Body of pancreas (tissue), 4 donors: ENCODE measurements around the gene E2F1. TPM values are rescaled to one million over a fixed set of nuclear protein-coding genes. Genes with fewer than 3 reads are reported as not detected.
A peak's percentile ranks its signal among the peaks of the same experiment; 100 is the strongest.

Source experiments
- ATAC-seq: fragments of 150-250 bp; one replicate; pipeline ENCODE4 v1.9.1; 2016
- DNase-seq, 4 donors: peaks; one replicate each; pipeline ENCODE4 v3.0.0-alpha.2; 2019
- H3K27ac ChIP-seq, 4 donors: fragments of 200-600 bp; sonication (generic); 1 replicate in 3 of 4; 2 replicates in 1 of 4; pipeline versions ENCODE4 v1.5.1 to v1.6.1; 2016 to 2019; ENCODE audit warnings: mild to moderate bottlenecking in 1 of 4, mixed read lengths in 1 of 4, moderate library complexity in 1 of 4
- H3K27me3 ChIP-seq, 2 donors: fragments of 200-600 bp; sonication (generic); one replicate each; pipeline ENCODE4 v1.6.0; 2016; ENCODE audit warnings: mild to moderate bottlenecking in 1 of 2
- H3K36me3 ChIP-seq, 2 donors: fragments of 200-600 bp; sonication (generic); replicated peaks in 1 of 2; 2 replicates each; pipeline ENCODE4 v1.5.1; 2016; ENCODE audit warnings: low read depth in 2 of 2; ENCODE audit not compliant: insufficient read depth in 1 of 2
- H3K4me1 ChIP-seq: fragments of 200-600 bp; sonication (generic); one replicate; pipeline ENCODE4 v1.6.0; 2016
- H3K4me3 ChIP-seq, 2 donors: fragments of 200-600 bp; sonication (generic); 1 replicate in 1 of 2; 2 replicates in 1 of 2; pipeline ENCODE4 v1.5.1; 2016 to 2019
- H3K9me3 ChIP-seq, 3 donors: fragments of 200-600 bp; sonication (generic); 1 replicate in 2 of 3; 2 replicates in 1 of 3; pipeline ENCODE4 v1.5.1; 2016
- CTCF ChIP-seq, 7 experiments: fragments of 450-650 bp in 4 of 7; fragments of 200-600 bp in 3 of 7; sonication (generic) in 3 of 7; IDR thresholded peaks; one replicate each; pipeline ENCODE4 v1.5.1; 2016 to 2019; ENCODE audit warnings: antibody characterized with exemption in 7 of 7
- POLR2A ChIP-seq, 3 donors: fragments of 450-650 bp; IDR thresholded peaks; one replicate each; pipeline ENCODE4 v1.6.1; 2016; ENCODE audit warnings: antibody characterized with exemption in 3 of 3, mild to moderate bottlenecking in 2 of 3
- WGBS, 2 donors: methylation state at CpG; one replicate each; pipeline ENCODE4 v1.1.5; 2017; 5-methylcytosine and 5-hydroxymethylcytosine counted together
- intact Hi-C: fragments of 100-400 bp; cut with DNase I; formaldehyde crosslinking; loops from one replicate; pipeline ENCODE4 v1.15.1; 2023
- total RNA-seq, 2 donors: library from RNA; depleted of rRNA; stranded (reverse); fragments of >200 nt; gene quantifications; one replicate each; pipeline ENCODE4 v1.1.0, GENCODE V29; 2016

The E2F1 gene
- total RNA-seq, 2 donors from 2014 or later, result 0.66 TPM; not detected in 1

- Histone ChIP-seq H3K9me3 (no peaks in the 10 kb centered on the region), H3K27ac (peak overlapping the region; percentile 84 to 93 (median 88)), H3K27me3 (no peaks in the 10 kb centered on the region), H3K4me3 (no peak overlapping the region), H3K36me3 (no peaks in the 10 kb centered on the region), H3K4me1 (peaks cover 29% of the 10 kb centered on the region)
- ATAC-seq, result no peak
- intact Hi-C loops, result loop anchor here (10.0 kb wide), 1 partner anchor 200 kb away; no protein-coding TSS in a partner anchor
- WGBS, 2 donors, result 56 to 72% methylated on average over 3 to 4 of the region's 4 CpGs
- no peak for TF ChIP-seq POLR2A (IDR thresholded peaks at IDR 0.05)
- TF ChIP-seq CTCF (IDR thresholded peaks at IDR 0.05), result no peak
- DNase-seq, result no peak
These were observed 31.0 kb downstream of the E2F1 start for GRCh38 chr20:33655164-33655563.

- intact Hi-C loops, result loop anchor here (10.0 kb wide), 1 partner anchor 200 kb away; no protein-coding TSS in a partner anchor
- Histone ChIP-seq H3K27me3 (no peaks in the 10 kb centered on the region), H3K27ac (peak overlapping the region; percentile 84 to 93 (median 88)), H3K36me3 (no peaks in the 10 kb centered on the region), H3K4me3 (no peak overlapping the region), H3K9me3 (no peaks in the 10 kb centered on the region), H3K4me1 (peaks cover 29% of the 10 kb centered on the region)
- DNase-seq (peak in 1 of 4 donors; percentile 50), ATAC-seq (no peak)
- TF ChIP-seq CTCF (IDR thresholded peaks at IDR 0.05), result no peak
- 58 to 65% methylated on average over 5 to 13 of the region's 14 CpGs for WGBS, 2 donors
These were observed 31.5 kb downstream of the E2F1 start for GRCh38 chr20:33654680-33655161.

DNA sequence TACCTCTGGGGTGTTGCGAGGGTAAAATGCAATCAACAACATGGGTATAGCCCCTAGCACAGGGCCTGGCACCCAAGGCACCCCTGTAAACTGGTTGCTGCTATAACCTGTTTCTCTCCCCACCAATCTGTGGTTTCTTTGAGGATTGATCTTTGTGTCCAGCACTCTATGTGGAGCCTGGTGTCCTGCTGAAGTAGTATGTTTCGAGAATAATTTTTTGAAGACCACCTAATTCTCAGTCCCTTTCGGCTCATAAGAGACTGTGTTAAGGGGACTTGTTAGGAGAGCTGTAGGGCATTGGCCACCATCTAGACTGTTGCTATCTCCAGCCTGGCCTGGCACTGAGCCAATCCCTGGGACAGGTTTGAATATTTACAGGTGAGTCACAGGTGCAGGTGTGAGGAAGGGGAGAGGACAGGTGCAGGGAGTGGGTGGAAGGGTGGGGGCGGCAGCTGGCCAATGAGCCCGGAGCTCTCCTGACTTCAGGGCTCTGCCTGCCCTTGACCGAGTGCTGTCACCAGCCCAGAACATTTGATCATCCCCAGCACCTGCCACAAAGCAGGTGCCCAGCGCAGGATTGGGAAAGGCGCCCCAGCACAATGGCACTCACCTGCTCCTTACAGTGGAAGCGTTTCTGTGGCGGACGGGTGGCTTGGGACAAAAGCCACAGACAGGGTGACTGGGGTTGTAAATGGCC, 32.1 kb downstream of the E2F1 start:
- H3K27ac ChIP-seq, result peak overlapping the region; percentile 84 to 93 (median 88)
- H3K36me3 ChIP-seq, result no peaks in the 10 kb centered on the region
- TF ChIP-seq POLR2A (IDR thresholded peaks at IDR 0.05), result peak; percentile 5 to 78 (median 49)
- no peak for TF ChIP-seq CTCF (IDR thresholded peaks at IDR 0.05)
- H3K9me3 ChIP-seq, result no peaks in the 10 kb centered on the region
- peaks cover 29% of the 10 kb centered on the region for H3K4me1 ChIP-seq
- DNase-seq (peak; percentile 95 to 99 (median 98)), ATAC-seq (peak; percentile 94)
- H3K4me3 ChIP-seq, result no peak overlapping the region
- WGBS, 2 donors, result 23 to 38% methylated on average over 7 to 11 of the region's 11 CpGs
- intact Hi-C loops, result loop anchor here (10.0 kb wide), 1 partner anchor 199 kb away; no protein-coding TSS in a partner anchor
- H3K27me3 ChIP-seq, result no peaks in the 10 kb centered on the region

- no peaks in the 10 kb centered on the region for H3K9me3 ChIP-seq
- H3K27me3 ChIP-seq, result no peaks in the 10 kb centered on the region
- intact Hi-C loops, result loop anchor here (10.0 kb wide), 1 partner anchor 199 kb away; no protein-coding TSS in a partner anchor
- H3K4me3 ChIP-seq, result no peak overlapping the region
- WGBS, 2 donors, result 34 to 35% methylated on average over 15 to 16 of the region's 16 CpGs
- H3K27ac ChIP-seq, result peak overlapping the region; percentile 84 to 93 (median 88)
- ATAC-seq (peak; percentile 62), DNase-seq (peak; percentile 67 to 81 (median 74))
- TF ChIP-seq CTCF (IDR thresholded peaks at IDR 0.05), result peak; percentile 54 to 90 (median 67)
- TF ChIP-seq POLR2A (IDR thresholded peaks at IDR 0.05), result peak in 1 of 3 donors; percentile 8
- no peaks in the 10 kb centered on the region for H3K36me3 ChIP-seq
- H3K4me1 ChIP-seq, result peaks cover 31% of the 10 kb centered on the region
These were observed 32.8 kb downstream of the E2F1 start for GRCh38 chr20:33653218-33653899.
